GM20000 (cell line): Measurements from ENCODE around the gene UNC5C.

Experiments
- DNase-seq: peaks from one replicate; pipeline ENCODE4 v3.0.0; 2012; ENCODE audit warnings: low spot score
- CTCF ChIP-seq: IDR thresholded peaks from 2 replicates; pipeline ENCODE4 v1.5.1; 2012; ENCODE audit warnings: mild to moderate bottlenecking, control low read depth; ENCODE audit errors: extremely low read depth, missing control alignments

UNC5C gene

GRCh38 chr4:95551653-95552052, 2.9 kb upstream of the UNC5C start:
- no peak for DNase-seq
- no peak for TF ChIP-seq CTCF

GRCh38 chr4:95550115-95550987, 1.6 kb upstream of the UNC5C start:
- TF ChIP-seq CTCF = no peak

GRCh38 chr4:95549246-95550114, 707 bp upstream of the UNC5C start:
- peak; percentile 69 for DNase-seq

More at GRCh38 chr4:95550115-95550987, 1.6 kb upstream of the UNC5C start:
- DNase-seq = no peak

GRCh38 chr4:95547715-95548471, 880 bp downstream of the UNC5C start:
- no peak for TF ChIP-seq CTCF
- DNase-seq = peak; percentile 10

More at GRCh38 chr4:95549246-95550114, 707 bp upstream of the UNC5C start:
- no peak for TF ChIP-seq CTCF

GRCh38 chr4:95546866-95547714, 1.7 kb downstream of the UNC5C start:
- no peak for TF ChIP-seq CTCF
- no peak for DNase-seq

GRCh38 chr4:95546221-95546620, 2.6 kb downstream of the UNC5C start:
- DNase-seq = no peak
- TF ChIP-seq CTCF = no peak
